ENCODE measurements around the gene MS4A6A. TPM values are rescaled to one million over a fixed set of nuclear protein-coding genes. Genes with fewer than 3 reads are reported as not detected.

Gene MS4A6A
- total and polyA plus RNA-seq, 9 of the 15 experiments (the other 6 are each of a cell fraction or from before 2014, with no cell fraction given): 0.57 to 9.5 (median 4.2) TPM

GRCh38 chr11:60184824-60185511, 2.1 kb upstream of the MS4A6A start:
- Histone ChIP-seq H3K4me2 (ENCODE audit: insufficient read depth, low read length) (peak overlapping the region; percentile 49; the same call in 1 of the 2 replicates), H2AFZ (ENCODE audit: low read depth, low read length) (no peak overlapping the region), H3K4me3 (no peak overlapping the region), H3K79me2 (ENCODE audit: control insufficient read depth, insufficient read depth, low read length) (no peaks in the 10 kb centered on the region), H3K9me1 (ENCODE audit: control insufficient read depth, insufficient read depth, low read length) (no peaks in the 10 kb centered on the region), H4K20me1 (replicated peaks; ENCODE audit: control insufficient read depth, insufficient read depth, low read length) (no peaks in the 10 kb centered on the region), H3K9me3 (replicated peaks; ENCODE audit: control insufficient read depth, insufficient read depth, low read depth, low read length) (peaks cover 3% of the 10 kb centered on the region; the same call in 1 of the 2 replicates), H3K27ac (ENCODE audit: extremely low read depth, low read depth, low read length) (peak overlapping the region; percentile 56; the same call in 2 of the 3 replicates), H3K4me1 (replicated peaks in 1 of 2; ENCODE audit: control insufficient read depth in 2 of 2, insufficient read depth in 2 of 2, low read length in 2 of 2) (peaks cover 3 to 23% of the 10 kb centered on the region in 2 experiments; a peak in 2 of 5 replicates), H3K36me3 (ENCODE audit: control insufficient read depth, insufficient read depth, low read length) (no peaks in the 10 kb centered on the region), H3K27me3 (ENCODE audit: control insufficient read depth in 2 of 2, insufficient read depth in 2 of 2, low read length in 2 of 2) (no peaks in the 10 kb centered on the region), H3K9ac (ENCODE audit: insufficient read depth in 1 of 2, low read depth in 2 of 2, low read length in 2 of 2) (peak overlapping the region in 1 of 2 experiments; percentile 28; a peak in 1 of 4 replicates)
- WGBS (ENCODE audit: insufficient coverage, low coverage, missing lambda C conversion rate): 7% methylated on average over 1 of the region's 1 CpG
- FAIRE-seq (no peak), DNase-seq (ENCODE audit: extremely low read depth in 1 of 4, low spot score in 3 of 4) (no peak), ATAC-seq (peak; percentile 60)
- intact Hi-C loops (cut with micrococcal nuclease) (no loop called here), in situ Hi-C loops (cut with MboI) (no loop called here)
- TF ChIP-seq HMGN3 (IDR thresholded peaks at IDR 0.05; ENCODE audit: borderline replicate concordance, extremely low read depth, insufficient read length, low read depth, low read length) (no peak), TSHZ1 (CRISPR knock-in tag; IDR thresholded peaks at IDR 0.05) (no peak), HDAC8 (tag; IDR thresholded peaks at IDR 0.05) (no peak), CSDE1 (IDR thresholded peaks at IDR 0.05) (no peak), RFX1 (IDR thresholded peaks at IDR 0.05) (peak; percentile 9; the same call in 1 of the 2 replicates), RAD51 (IDR thresholded peaks at IDR 0.05; ENCODE audit: borderline replicate concordance, low read depth) (no peak)
- CTCF ChIA-PET (ENCODE audit: low intra/inter-chr PET ratio): no interaction called here
- POLR2A ChIA-PET: interaction anchor here (0.9 kb wide), 1 partner anchor 10 kb away, joined by 4 read pairs; no protein-coding TSS in a partner anchor
- no TSS peak for BruUV-seq (replicated peaks)

Data from K562 (cell line).